Tibial artery (tissue), 4 donors: ENCODE measurements around the gene PLPPR2.
"Not testable (repeated sequence)": the region's sequence is repeated elsewhere in the genome, so short reads cannot be mapped to it uniquely, and the experiment has no call there.

Experiments used
- DNase-seq, 2 donors: peaks; one replicate each; pipeline ENCODE4 v3.0.0-alpha.2; 2019
- H3K27ac ChIP-seq, 2 donors: fragments of 200-600 bp; sonication (generic) in 1 of 2; 1 replicate in 1 of 2; 2 replicates in 1 of 2; pipeline ENCODE4 v1.5.1; 2018 to 2019; ENCODE audit warnings: mild to moderate bottlenecking in 1 of 2
- H3K27me3 ChIP-seq, 2 donors: fragments of 200-600 bp; sonication (generic) in 1 of 2; one replicate each; pipeline versions ENCODE4 v1.5.1 to v1.6.0; 2016 to 2019
- H3K36me3 ChIP-seq, 3 donors: fragments of 200-600 bp; sonication (generic) in 2 of 3; one replicate each; pipeline ENCODE4 v1.5.1; 2016 to 2019; ENCODE audit warnings: mild to moderate bottlenecking in 2 of 3
- H3K4me1 ChIP-seq, 4 donors: fragments of 200-600 bp; sonication (generic) in 2 of 4; 1 replicate in 3 of 4; 2 replicates in 1 of 4; pipeline ENCODE4 v1.5.1; 2016 to 2019
- H3K4me3 ChIP-seq, 2 donors: fragments of 200-600 bp; sonication (generic) in 1 of 2; 1 replicate in 1 of 2; 2 replicates in 1 of 2; pipeline ENCODE4 v1.5.1; 2018 to 2019; ENCODE audit warnings: mild to moderate bottlenecking in 2 of 2
- H3K9me3 ChIP-seq, 3 donors: fragments of 200-600 bp; sonication (generic) in 1 of 3; one replicate each; pipeline ENCODE4 v1.5.1; 2016 to 2019
- intact Hi-C: fragments of 100-400 bp; cut with DNase I; formaldehyde crosslinking; loops from one replicate; pipeline ENCODE4 v1.15.0; 2023; ENCODE audit warnings: low total_unique reads
- TF ChIP-seq, protein P1 (sequence below), 2 experiments: fragments of 200-600 bp in 1 of 2; fragments of 450-650 bp in 1 of 2; IDR thresholded peaks; one replicate each; pipeline ENCODE4 v1.5.1; 2017 to 2019; ENCODE audit warnings: antibody characterized with exemption in 2 of 2, mild to moderate bottlenecking in 1 of 2, moderate library complexity in 1 of 2

PLPPR2 gene, protein sequence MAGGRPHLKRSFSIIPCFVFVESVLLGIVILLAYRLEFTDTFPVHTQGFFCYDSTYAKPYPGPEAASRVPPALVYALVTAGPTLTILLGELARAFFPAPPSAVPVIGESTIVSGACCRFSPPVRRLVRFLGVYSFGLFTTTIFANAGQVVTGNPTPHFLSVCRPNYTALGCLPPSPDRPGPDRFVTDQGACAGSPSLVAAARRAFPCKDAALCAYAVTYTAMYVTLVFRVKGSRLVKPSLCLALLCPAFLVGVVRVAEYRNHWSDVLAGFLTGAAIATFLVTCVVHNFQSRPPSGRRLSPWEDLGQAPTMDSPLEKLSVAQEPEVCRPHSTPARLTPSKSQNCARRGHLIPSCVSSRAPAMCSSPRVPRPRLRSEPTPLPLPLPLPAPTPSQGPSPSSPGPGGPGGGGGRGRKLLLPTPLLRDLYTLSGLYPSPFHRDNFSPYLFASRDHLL

DNA sequence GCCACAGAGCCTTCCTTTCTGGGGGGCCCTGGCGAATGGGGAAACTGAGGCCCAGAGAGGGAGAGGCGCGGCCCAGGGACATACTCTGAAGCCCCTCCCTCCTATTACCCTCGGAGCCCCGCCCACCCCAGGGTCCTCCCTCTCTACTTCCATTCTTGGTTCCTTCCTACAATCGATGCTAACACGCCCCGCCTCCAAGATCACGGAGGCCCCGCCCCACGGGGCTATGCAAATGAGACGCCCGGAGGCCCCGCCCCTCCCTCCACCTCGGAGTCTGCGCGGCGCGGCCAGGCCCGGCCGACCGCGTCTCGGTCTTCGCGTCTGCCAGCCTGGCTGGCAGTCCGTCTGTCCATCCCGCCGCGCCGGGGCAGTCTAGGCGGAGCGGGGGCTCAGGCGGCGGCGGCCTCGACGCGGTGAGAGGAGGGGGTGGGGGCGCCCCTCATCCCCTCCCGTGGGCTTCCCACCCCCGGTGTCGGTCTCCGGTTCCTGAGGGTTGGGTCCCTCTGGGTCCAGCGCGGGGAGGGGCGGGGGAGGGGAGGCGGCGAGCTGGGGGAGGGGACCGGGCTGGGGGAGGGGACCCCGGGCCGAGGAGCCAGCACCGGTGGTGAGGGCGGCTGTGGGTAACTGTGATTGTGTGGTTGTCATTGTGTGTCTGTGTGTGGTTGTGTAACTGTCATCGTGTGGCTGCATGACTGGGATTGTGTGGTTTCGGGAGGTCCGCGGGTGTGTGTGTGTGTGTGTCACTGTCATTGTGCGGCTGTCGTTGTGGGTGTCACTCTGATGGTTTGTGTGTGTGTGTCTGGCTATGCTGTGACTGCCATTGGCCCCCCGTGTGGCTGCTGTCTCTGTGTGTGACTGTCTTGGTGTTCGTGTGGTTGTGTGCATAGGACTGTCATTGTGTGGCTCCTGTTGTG, at the start of gene PLPPR2:
Gene PLPPR2, plus strand, starts transcription at position 273 of the 914 bp plus-strand sequence. CDS start 2,242 bp downstream, outside the sequence.
- peaks cover 0 to 23% (median 15%) of the 10 kb centered on the region in 4 donors for H3K4me1 ChIP-seq
- peaks cover 0 to 27% (median 7%) of the 10 kb centered on the region in 3 donors for H3K36me3 ChIP-seq
- intact Hi-C loops: no loop called here
- H3K27ac ChIP-seq: peak within 1 kb of the TSS; percentile 76 to 84
- no peaks in the 10 kb centered on the region for H3K9me3 ChIP-seq
- H3K4me3 ChIP-seq: peak within 1 kb of the TSS; percentile 73 to 79
- peak; percentile 97 to 98 for DNase-seq
- no peaks in the 10 kb centered on the region for H3K27me3 ChIP-seq
- TF ChIP-seq, protein P1, sequence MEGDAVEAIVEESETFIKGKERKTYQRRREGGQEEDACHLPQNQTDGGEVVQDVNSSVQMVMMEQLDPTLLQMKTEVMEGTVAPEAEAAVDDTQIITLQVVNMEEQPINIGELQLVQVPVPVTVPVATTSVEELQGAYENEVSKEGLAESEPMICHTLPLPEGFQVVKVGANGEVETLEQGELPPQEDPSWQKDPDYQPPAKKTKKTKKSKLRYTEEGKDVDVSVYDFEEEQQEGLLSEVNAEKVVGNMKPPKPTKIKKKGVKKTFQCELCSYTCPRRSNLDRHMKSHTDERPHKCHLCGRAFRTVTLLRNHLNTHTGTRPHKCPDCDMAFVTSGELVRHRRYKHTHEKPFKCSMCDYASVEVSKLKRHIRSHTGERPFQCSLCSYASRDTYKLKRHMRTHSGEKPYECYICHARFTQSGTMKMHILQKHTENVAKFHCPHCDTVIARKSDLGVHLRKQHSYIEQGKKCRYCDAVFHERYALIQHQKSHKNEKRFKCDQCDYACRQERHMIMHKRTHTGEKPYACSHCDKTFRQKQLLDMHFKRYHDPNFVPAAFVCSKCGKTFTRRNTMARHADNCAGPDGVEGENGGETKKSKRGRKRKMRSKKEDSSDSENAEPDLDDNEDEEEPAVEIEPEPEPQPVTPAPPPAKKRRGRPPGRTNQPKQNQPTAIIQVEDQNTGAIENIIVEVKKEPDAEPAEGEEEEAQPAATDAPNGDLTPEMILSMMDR (IDR thresholded peaks at IDR 0.05): no peak

DNA sequence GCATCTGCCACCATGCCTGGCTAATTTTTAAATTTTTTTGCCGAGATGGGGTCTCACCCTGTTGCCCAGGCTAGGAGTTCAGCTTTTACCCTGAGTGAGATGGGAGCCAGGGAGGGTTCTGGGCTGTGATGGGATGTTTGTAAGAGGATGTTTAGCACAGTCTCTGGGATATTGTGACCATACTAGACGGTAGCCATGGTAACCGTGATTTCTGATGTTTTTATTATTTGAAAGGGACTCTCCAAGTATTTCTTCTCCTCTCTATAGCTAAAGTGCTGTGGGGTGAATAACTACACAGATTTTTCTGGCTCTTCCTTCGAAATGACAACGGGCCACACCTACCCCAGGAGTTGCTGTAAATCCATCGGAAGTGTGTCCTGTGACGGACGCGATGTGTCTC, 48.9 kb upstream of the PLPPR2 start:
- Histone ChIP-seq H3K4me1 (no peaks in the 10 kb centered on the region), H3K36me3 (no peaks in the 10 kb centered on the region), H3K9me3 (no peaks in the 10 kb centered on the region), H3K27me3 (peaks cover 0 to 17% of the 10 kb centered on the region in 2 donors), H3K27ac (no peak overlapping the region), H3K4me3 (no peak overlapping the region)
- TF ChIP-seq, protein P1 (IDR thresholded peaks at IDR 0.05): no peak
- intact Hi-C loops: no loop called here
- DNase-seq: no peak

DNA sequence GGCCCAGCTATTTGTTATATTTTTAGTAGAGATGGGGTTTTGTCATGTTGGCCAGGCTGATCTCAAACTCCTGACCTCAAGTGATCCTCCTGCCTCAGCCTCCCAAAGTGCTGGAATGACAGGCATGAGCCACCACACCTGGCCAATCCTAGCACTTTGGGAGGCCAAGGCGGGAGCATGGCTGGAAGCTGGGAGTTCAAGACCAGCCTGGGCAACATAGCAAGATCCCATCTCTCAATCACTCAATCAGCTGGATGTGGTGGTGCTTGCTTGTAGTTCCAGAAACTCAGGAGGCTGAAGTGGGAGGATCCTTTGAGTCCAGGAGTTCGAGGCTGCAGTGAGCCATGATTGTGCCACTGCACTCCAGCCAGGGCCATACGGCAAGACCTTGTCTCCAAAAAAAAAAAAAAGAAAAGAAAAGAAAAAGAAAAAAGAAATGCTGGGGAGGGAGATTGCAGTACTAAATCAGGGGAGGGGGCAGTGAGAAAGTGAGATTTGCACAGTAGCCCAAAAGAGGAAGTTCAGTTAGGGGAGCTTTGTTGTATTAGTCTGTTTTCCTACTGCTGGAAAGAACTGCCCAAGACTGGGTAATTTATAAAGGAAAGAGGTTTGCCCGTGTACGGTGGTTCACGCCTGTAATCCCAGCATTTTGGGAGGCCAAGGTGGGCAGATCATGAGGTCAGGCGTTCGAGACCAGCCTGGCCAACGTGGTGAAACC, 34.8 kb upstream of the PLPPR2 start:
- DNase-seq, H3K4me3 ChIP-seq, H3K27me3 ChIP-seq, H3K36me3 ChIP-seq, H3K27ac ChIP-seq, H3K9me3 ChIP-seq, intact Hi-C loops: not testable (repeated sequence)
- peaks cover 5 to 27% (median 16%) of the 10 kb centered on the region in 4 donors for H3K4me1 ChIP-seq

DNA sequence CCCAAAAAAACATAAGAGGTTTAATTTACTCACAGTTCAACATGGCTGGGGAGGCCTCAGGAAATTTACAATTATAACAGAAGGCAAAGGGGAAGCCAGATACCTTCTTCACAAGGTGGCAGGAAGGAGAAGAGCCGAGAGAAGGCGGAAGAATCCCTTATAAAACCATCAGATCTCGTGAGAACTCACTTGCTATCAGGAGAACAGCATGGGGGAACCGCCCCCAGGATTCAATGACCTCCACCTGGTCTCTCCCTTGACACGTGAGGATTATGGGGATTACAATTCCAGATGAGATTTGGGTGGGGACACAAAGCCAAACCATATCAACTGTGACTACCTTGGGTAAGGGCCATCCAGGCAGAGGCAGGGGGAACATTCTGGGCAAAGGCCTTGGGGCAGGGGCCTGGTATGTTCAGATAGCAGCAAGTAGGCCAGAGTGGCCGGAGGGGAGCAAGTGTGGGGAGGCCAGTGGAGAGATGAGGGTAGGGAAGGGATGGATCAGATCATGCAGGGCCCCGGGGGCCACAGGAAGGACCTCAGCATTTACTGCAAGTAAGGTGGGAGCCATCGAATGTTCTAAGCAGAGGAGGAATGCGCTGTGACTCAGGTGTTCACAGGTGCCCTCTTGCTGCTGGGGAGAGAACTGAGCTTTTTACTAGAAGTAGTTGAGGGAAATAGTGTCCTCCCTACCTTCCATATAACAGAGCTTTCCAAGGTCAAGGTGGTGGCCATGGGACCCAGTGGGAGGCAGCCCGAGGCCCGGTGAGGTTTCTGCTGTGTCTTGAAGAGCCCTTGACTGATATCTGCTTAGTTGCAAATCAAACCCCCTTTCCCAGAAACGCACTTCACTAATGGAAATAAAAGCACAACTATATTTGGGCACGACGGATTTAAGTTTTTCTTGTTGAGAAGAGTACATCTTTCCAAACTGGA, 33.8 kb upstream of the PLPPR2 start:
- TF ChIP-seq, protein P1 (IDR thresholded peaks at IDR 0.05): no peak
- no peaks in the 10 kb centered on the region for H3K9me3 ChIP-seq
- peaks cover 5 to 27% (median 16%) of the 10 kb centered on the region in 4 donors for H3K4me1 ChIP-seq
- DNase-seq: no peak
- H3K4me3 ChIP-seq: no peak overlapping the region
- peaks cover 3 to 16% (median 15%) of the 10 kb centered on the region in 3 donors for H3K36me3 ChIP-seq
- intact Hi-C loops: no loop called here
- H3K27me3 ChIP-seq: peaks cover 0 to 3% of the 10 kb centered on the region in 2 donors
- no peak overlapping the region for H3K27ac ChIP-seq

DNA sequence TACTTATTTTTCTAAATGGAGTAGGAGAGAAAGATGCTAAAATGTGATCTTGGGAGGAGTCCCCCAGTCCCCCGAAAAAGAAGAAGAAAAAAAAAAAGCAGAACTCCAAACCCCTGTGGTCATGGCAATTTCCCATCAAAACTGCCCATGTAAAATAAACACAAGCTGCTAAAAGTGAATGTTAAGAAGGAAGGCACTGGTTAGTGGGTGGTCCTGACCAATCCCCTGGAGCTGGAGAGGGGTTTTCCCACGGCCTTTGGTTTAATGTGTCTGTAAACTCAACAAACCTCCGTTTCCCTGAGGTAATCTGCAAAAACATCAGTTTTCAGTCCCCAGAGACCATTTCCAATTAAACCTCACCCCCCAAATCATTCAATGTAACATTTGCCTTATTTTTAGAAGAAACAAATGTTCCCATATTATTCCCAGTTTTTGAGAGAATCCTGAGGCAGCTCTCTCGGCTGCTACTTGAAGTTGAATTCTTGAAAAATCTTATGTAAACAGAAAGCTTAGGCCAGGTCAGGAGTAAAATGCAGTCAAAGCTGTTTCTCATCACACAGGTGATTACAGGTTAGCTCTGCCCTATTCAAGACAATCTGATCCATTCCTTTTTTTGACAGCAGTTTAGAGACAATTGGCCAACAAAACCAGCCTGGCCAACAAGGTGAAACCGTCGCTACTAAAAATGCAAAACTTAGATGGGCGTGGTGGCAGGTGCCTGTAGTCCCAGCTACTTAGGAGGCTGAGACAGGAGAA, 32.8 kb upstream of the PLPPR2 start:
- intact Hi-C loops: no loop called here
- Histone ChIP-seq H3K27ac (no peak overlapping the region), H3K27me3 (peaks cover 0 to 3% of the 10 kb centered on the region in 2 donors), H3K9me3 (no peaks in the 10 kb centered on the region), H3K36me3 (peaks cover 13 to 26% (median 25%) of the 10 kb centered on the region in 3 donors), H3K4me1 (peaks cover 5 to 24% (median 16%) of the 10 kb centered on the region in 4 donors), H3K4me3 (no peak overlapping the region)
- no peak for DNase-seq
- TF ChIP-seq, protein P1 (IDR thresholded peaks at IDR 0.05): no peak
